CD4-positive, alpha-beta memory T cell (primary cell): ENCODE measurements around the gene RSKR. TPM values are rescaled to one million over a fixed set of nuclear protein-coding genes. Genes with fewer than 3 reads are reported as not detected.

Experiments used
- CTCF ChIA-PET: fragments of 350-600 bp; sonication (Branson Sonifier 250); formaldehyde crosslinking; loops from one replicate; lab custom pipeline; 2021; ENCODE audit warnings: inconsistent platforms; ENCODE audit not compliant: partially characterized antibody; lab: Charles Lee
- POLR2A ChIA-PET: fragments of 350-600 bp; sonication (Branson Sonifier 250); formaldehyde crosslinking; loops from one replicate; lab custom pipeline; 2021; ENCODE audit not compliant: partially characterized antibody; lab: Charles Lee
- DNase-seq, 5 donors: peaks; one replicate each; pipeline versions ENCODE4 v3.0.0 to v3.0.0-alpha.2; 2020 to 2022; ENCODE audit warnings: mixed read lengths in 1 of 5
- H3K27ac ChIP-seq: one replicate; pipeline ENCODE4 v1.7.0; 2013; ENCODE audit warnings: low read depth, low read length
- H3K27me3 ChIP-seq: 2 replicates; pipeline ENCODE4 v1.7.0; 2013; ENCODE audit warnings: mild to moderate bottlenecking, low read length, moderate library complexity; ENCODE audit not compliant: insufficient read depth
- H3K36me3 ChIP-seq: 2 replicates; pipeline ENCODE4 v1.7.0; 2013; ENCODE audit warnings: mild to moderate bottlenecking, low read length, moderate library complexity; ENCODE audit not compliant: insufficient read depth
- H3K4me1 ChIP-seq: 2 replicates; pipeline ENCODE4 v1.7.0; 2013; ENCODE audit warnings: mild to moderate bottlenecking, low read length, moderate library complexity; ENCODE audit not compliant: insufficient read depth
- H3K4me3 ChIP-seq, 2 donors: one replicate each; pipeline ENCODE4 v1.7.0; 2013; ENCODE audit warnings: low read length in 2 of 2, mild to moderate bottlenecking in 1 of 2
- H3K9me3 ChIP-seq, 2 donors: one replicate each; pipeline ENCODE4 v1.7.0; 2013; ENCODE audit warnings: low read length in 2 of 2, control low read depth in 1 of 2; ENCODE audit not compliant: control insufficient read depth in 1 of 2
- H3K27ac Mint-ChIP-seq, 7 donors: one replicate each; pipeline ENCODE4 v1.8.0; 2020 to 2021; ENCODE audit warnings: mixed read lengths in 7 of 7, mild to moderate bottlenecking in 6 of 7, inconsistent platforms in 3 of 7, moderate library complexity in 3 of 7
- H3K27me3 Mint-ChIP-seq, 2 donors: one replicate each; pipeline ENCODE4 v1.8.0; 2020 to 2021; ENCODE audit warnings: mixed read lengths in 2 of 2
- H3K36me3 Mint-ChIP-seq, 2 donors: one replicate each; pipeline ENCODE4 v1.8.0; 2020 to 2021; ENCODE audit warnings: mixed read lengths in 2 of 2, inconsistent platforms in 1 of 2, mild to moderate bottlenecking in 1 of 2
- H3K4me1 Mint-ChIP-seq, 4 donors: one replicate each; pipeline ENCODE4 v1.8.0; 2020 to 2021; ENCODE audit warnings: mixed read lengths in 4 of 4, mild to moderate bottlenecking in 1 of 4
- H3K4me3 Mint-ChIP-seq, 8 donors: one replicate each; pipeline ENCODE4 v1.8.0; 2020 to 2021; ENCODE audit warnings: mixed read lengths in 8 of 8, mild to moderate bottlenecking in 7 of 8, moderate library complexity in 6 of 8, inconsistent platforms in 3 of 8
- H3K9me3 Mint-ChIP-seq, 8 donors: one replicate each; pipeline ENCODE4 v1.8.0; 2020 to 2021; ENCODE audit warnings: mixed read lengths in 8 of 8, mild to moderate bottlenecking in 5 of 8, inconsistent platforms in 3 of 8, moderate library complexity in 1 of 8
- intact Hi-C: fragments of 100-400 bp; cut with micrococcal nuclease; formaldehyde crosslinking; loops from one replicate; pipeline ENCODE4 v1.15.1; 2023
- polyA plus RNA-seq, 2 donors: library from polyadenylated mRNA; unstranded; fragments of 300-500 nt; fragmentation: Illumina TruSeq; gene quantifications; one replicate each; pipeline ENCODE4 v1.2.3, GENCODE V29; 2021
- total RNA-seq, 2 experiments: library from RNA; stranded (reverse); gene quantifications; one replicate each; pipeline ENCODE4 v1.2.3, GENCODE V29; 2021

RSKR gene
- total and polyA plus RNA-seq, 4 experiments from 2014 or later, result 27.2 to 29.6 TPM; not detected in 2

- Mint-ChIP-seq H3K4me1 (peaks cover 37 to 75% (median 52%) of the 10 kb centered on the region in 4 donors), H3K4me3 (peak overlapping the region; percentile 96 to 99 (median 97)), H3K27ac (peak overlapping the region; percentile 80 to 98 (median 97)), H3K27me3 (no peaks in the 10 kb centered on the region), H3K36me3 (peaks cover 5 to 25% of the 10 kb centered on the region in 2 donors), H3K9me3 (no peaks in the 10 kb centered on the region)
- DNase-seq, result peak; percentile 34 to 74 (median 49)
- no peaks in the 10 kb centered on the region for H3K36me3 ChIP-seq
- H3K27ac ChIP-seq, result peak overlapping the region; percentile 79
- no peaks in the 10 kb centered on the region for H3K27me3 ChIP-seq
- CTCF ChIA-PET, result interaction anchor here (0.6 to 4.6 kb wide), 11 partner anchors 9 to 96 kb away, joined by 3 to 26 read pairs (median 3); partner anchors contain the start of gene UNC119
- H3K9me3 ChIP-seq, result no peaks in the 10 kb centered on the region
- intact Hi-C loops, result loop anchor here (1.0 kb wide), 2 partner anchors 19 to 28 kb away; partner anchors contain the start of genes SPAG5 and UNC119
- H3K4me3 ChIP-seq, result peak overlapping the region; percentile 59 to 93
- POLR2A ChIA-PET, result interaction anchor here (0.6 to 13.1 kb wide), 25 partner anchors 8 to 381 kb away, joined by 3 to 169 read pairs (median 5); partner anchors contain the start of genes BLTP2, PHF12, POLDIP2 and PROCA1
- peaks cover 64% of the 10 kb centered on the region for H3K4me1 ChIP-seq
Observed at GRCh38 chr17:28570716-28571360, 43.1 kb downstream of the RSKR start.

GRCh38 chr17:28569446-28569845, 44.5 kb downstream of the RSKR start:
- Histone ChIP-seq H3K36me3 (no peaks in the 10 kb centered on the region), H3K27me3 (no peaks in the 10 kb centered on the region), H3K9me3 (no peaks in the 10 kb centered on the region), H3K4me3 (no peak overlapping the region), H3K27ac (no peak overlapping the region), H3K4me1 (peaks cover 60% of the 10 kb centered on the region)
- ChIA-PET POLR2A (interaction anchor here (1.1 to 13.1 kb wide), 3 partner anchors 15 to 31 kb away, joined by 3 to 169 read pairs (median 48); partner anchors contain the start of gene SPAG5), CTCF (interaction anchor here (0.7 kb wide), 2 partner anchors 24 to 42 kb away, joined by 3 read pairs; no protein-coding TSS in a partner anchor)
- Mint-ChIP-seq H3K4me3 (peak overlapping the region in 7 of 8 donors; percentile 96 to 98 (median 97)), H3K9me3 (no peaks in the 10 kb centered on the region), H3K36me3 (peaks cover 5 to 31% of the 10 kb centered on the region in 2 donors), H3K27ac (peak overlapping the region in 5 of 7 donors; percentile 1 to 80 (median 66)), H3K4me1 (peaks cover 35 to 66% (median 53%) of the 10 kb centered on the region in 4 donors), H3K27me3 (no peaks in the 10 kb centered on the region)
- DNase-seq, result no peak
- intact Hi-C loops, result no loop called here

GRCh38 chr17:28567604-28568003, 46.4 kb downstream of the RSKR start:
- peaks cover 12 to 38% of the 10 kb centered on the region in 2 donors for H3K36me3 Mint-ChIP-seq
- POLR2A ChIA-PET, result interaction anchor here (0.6 to 13.1 kb wide), 3 partner anchors 9 to 32 kb away, joined by 3 to 169 read pairs (median 3); partner anchors contain the start of genes ALDOC, SPAG5 and UNC119

GRCh38 chr17:28563475-28563874, 50.5 kb downstream of the RSKR start:
- H3K4me3 Mint-ChIP-seq, result no peak overlapping the region
- H3K9me3 Mint-ChIP-seq, result no peaks in the 10 kb centered on the region
- H3K27me3 Mint-ChIP-seq, result no peaks in the 10 kb centered on the region
- Histone ChIP-seq H3K27ac (no peak overlapping the region), H3K36me3 (peaks cover 30% of the 10 kb centered on the region), H3K9me3 (no peaks in the 10 kb centered on the region), H3K4me1 (peaks cover 21% of the 10 kb centered on the region), H3K27me3 (no peaks in the 10 kb centered on the region), H3K4me3 (no peak overlapping the region)
- intact Hi-C loops, result no loop called here
- peaks cover 14 to 22% (median 16%) of the 10 kb centered on the region in 4 donors for H3K4me1 Mint-ChIP-seq
- no peak for DNase-seq
- ChIA-PET POLR2A (interaction anchor here (1.5 kb wide), 1 partner anchor 8 kb away, joined by 4 read pairs; the partner anchor contains the start of gene PIGS), CTCF (no interaction called here)
- H3K27ac Mint-ChIP-seq, result peak overlapping the region in 1 of 7 donors; percentile 23
- peaks cover 34 to 44% of the 10 kb centered on the region in 2 donors for H3K36me3 Mint-ChIP-seq

More at GRCh38 chr17:28567604-28568003, 46.4 kb downstream of the RSKR start:
- Histone ChIP-seq H3K4me3 (no peak overlapping the region), H3K4me1 (peaks cover 52% of the 10 kb centered on the region), H3K27ac (no peak overlapping the region), H3K9me3 (no peaks in the 10 kb centered on the region), H3K27me3 (no peaks in the 10 kb centered on the region), H3K36me3 (peaks cover 11% of the 10 kb centered on the region)
- Mint-ChIP-seq H3K4me1 (peaks cover 31 to 55% (median 45%) of the 10 kb centered on the region in 4 donors), H3K9me3 (no peaks in the 10 kb centered on the region), H3K27me3 (no peaks in the 10 kb centered on the region), H3K27ac (peak overlapping the region; percentile 35 to 84 (median 62)), H3K4me3 (peak overlapping the region in 6 of 8 donors; percentile 2 to 38 (median 20))
- CTCF ChIA-PET, result no interaction called here
- intact Hi-C loops, result no loop called here
- DNase-seq, result no peak

Other genes with a start within 250 kb of the RSKR start
- gene SEBOX, start 249.0 kb downstream of the RSKR start, total RNA-seq, result not detected
- gene SEBOX, start 249.0 kb downstream of the RSKR start, polyA plus RNA-seq, result not detected
- gene VTN, start 243.9 kb downstream of the RSKR start, total RNA-seq, result under 1 TPM in 1 of 2 experiments, not detected in 1; 0.28 TPM
- gene VTN, start 243.9 kb downstream of the RSKR start, polyA plus RNA-seq, result not detected
- 10 to 100 TPM; 37.6 to 40.3 TPM for gene SARM1, start 242.5 kb downstream of the RSKR start, total RNA-seq
- gene SARM1, start 242.5 kb downstream of the RSKR start, polyA plus RNA-seq, result 1 to 10 TPM; 7.3 to 9.7 TPM
- 1 to 10 TPM; 2.4 to 2.6 TPM for gene SLC46A1, start 208.0 kb downstream of the RSKR start, total RNA-seq
- gene SLC46A1, start 208.0 kb downstream of the RSKR start, polyA plus RNA-seq, result 1 to 10 TPM in 1 of 2 donors, not detected in 1; 2.3 TPM
- gene SLC13A2, start 140.5 kb downstream of the RSKR start, total RNA-seq, result not detected
- not detected for gene SLC13A2, start 140.5 kb downstream of the RSKR start, polyA plus RNA-seq
- gene FOXN1, start 107.8 kb downstream of the RSKR start, total RNA-seq, result not detected
- not detected for gene FOXN1, start 107.8 kb downstream of the RSKR start, polyA plus RNA-seq
- gene UNC119, start 61.6 kb downstream of the RSKR start, total RNA-seq, result 10 to 100 TPM; 38.8 to 39.6 TPM
- gene UNC119, start 61.6 kb downstream of the RSKR start, polyA plus RNA-seq, result 10 to 100 TPM; 31.8 to 44.0 TPM
- gene PIGS, start 42.7 kb downstream of the RSKR start, total RNA-seq, result 10 to 100 TPM; 57.9 to 58.2 TPM
- 10 to 100 TPM; 57.3 to 69.8 TPM for gene PIGS, start 42.7 kb downstream of the RSKR start, polyA plus RNA-seq
- gene ALDOC, start 37.3 kb downstream of the RSKR start, total RNA-seq, result 10 to 100 TPM; 30.1 to 33.7 TPM
- gene ALDOC, start 37.3 kb downstream of the RSKR start, polyA plus RNA-seq, result 10 to 100 TPM; 50.2 to 62.2 TPM
- 10 to 100 TPM in 1 of 2 experiments, 1 to 10 TPM in 1; 9.2 to 10.2 TPM for gene SPAG5, start 15.2 kb downstream of the RSKR start, total RNA-seq
- gene SPAG5, start 15.2 kb downstream of the RSKR start, polyA plus RNA-seq, result 1 to 10 TPM in 1 of 2 donors, not detected in 1; 1.4 TPM
- 100 to 1,000 TPM; 132 to 149 TPM for gene BLTP2, start 31.0 kb upstream of the RSKR start, total RNA-seq
- gene BLTP2, start 31.0 kb upstream of the RSKR start, polyA plus RNA-seq, result 10 to 100 TPM; 23.5 to 49.9 TPM
- gene SDF2, start 47.7 kb upstream of the RSKR start, total RNA-seq, result 10 to 100 TPM; 41.5 to 48.1 TPM
- 10 to 100 TPM; 56.3 to 92.0 TPM for gene SDF2, start 47.7 kb upstream of the RSKR start, polyA plus RNA-seq
- gene SUPT6H, start 48.0 kb upstream of the RSKR start, total RNA-seq, result 100 to 1,000 TPM in 1 of 2 experiments, 10 to 100 TPM in 1; 96.5 to 102 TPM
- gene SUPT6H, start 48.0 kb upstream of the RSKR start, polyA plus RNA-seq, result 10 to 100 TPM in 1 of 2 donors, under 1 TPM in 1; 0.81 to 24.0 TPM
- 10 to 100 TPM; 14.3 to 17.4 TPM for gene PROCA1, start 97.7 kb upstream of the RSKR start, total RNA-seq
- 1 to 10 TPM in 1 of 2 donors, under 1 TPM in 1; 0.12 to 1.4 TPM for gene PROCA1, start 97.7 kb upstream of the RSKR start, polyA plus RNA-seq
- gene RAB34, start 103.7 kb upstream of the RSKR start, total RNA-seq, result 1 to 10 TPM; 4.0 to 6.3 TPM
- 1 to 10 TPM; 3.0 to 8.7 TPM for gene RAB34, start 103.7 kb upstream of the RSKR start, polyA plus RNA-seq
- 1,000 to 10,000 TPM; 3,285 to 3,424 TPM for gene RPL23A, start 105.8 kb upstream of the RSKR start, total RNA-seq
- 1,000 to 10,000 TPM; 5,402 to 5,583 TPM for gene RPL23A, start 105.8 kb upstream of the RSKR start, polyA plus RNA-seq
- gene TLCD1, start 112.0 kb upstream of the RSKR start, total RNA-seq, result 1 to 10 TPM; 1.0 to 2.2 TPM
- under 1 TPM in 1 of 2 donors, not detected in 1; 0.52 TPM for gene TLCD1, start 112.0 kb upstream of the RSKR start, polyA plus RNA-seq
- gene NEK8, start 114.6 kb upstream of the RSKR start, total RNA-seq, result 10 to 100 TPM; 11.4 to 13.8 TPM
- 1 to 10 TPM; 1.9 to 4.5 TPM for gene NEK8, start 114.6 kb upstream of the RSKR start, polyA plus RNA-seq
- 10 to 100 TPM; 31.2 to 32.9 TPM for gene TRAF4, start 129.8 kb upstream of the RSKR start, total RNA-seq
- gene TRAF4, start 129.8 kb upstream of the RSKR start, polyA plus RNA-seq, result 1 to 10 TPM in 1 of 2 donors, under 1 TPM in 1; 0.61 to 2.5 TPM
- gene FAM222B, start 228.6 kb upstream of the RSKR start, total RNA-seq, result 10 to 100 TPM; 19.0 to 23.0 TPM
- 10 to 100 TPM in 1 of 2 donors, 1 to 10 TPM in 1; 7.9 to 23.2 TPM for gene FAM222B, start 228.6 kb upstream of the RSKR start, polyA plus RNA-seq
- gene ERAL1, start 240.8 kb upstream of the RSKR start, total RNA-seq, result 10 to 100 TPM; 23.5 to 24.3 TPM
- 10 to 100 TPM; 41.1 to 41.7 TPM for gene ERAL1, start 240.8 kb upstream of the RSKR start, polyA plus RNA-seq